Measurements from ENCODE around the gene PITRM1.
"Not testable (repeated sequence)": the region's sequence is repeated elsewhere in the genome, so short reads cannot be mapped to it uniquely, and the experiment has no call there.

Gene PITRM1, protein sequence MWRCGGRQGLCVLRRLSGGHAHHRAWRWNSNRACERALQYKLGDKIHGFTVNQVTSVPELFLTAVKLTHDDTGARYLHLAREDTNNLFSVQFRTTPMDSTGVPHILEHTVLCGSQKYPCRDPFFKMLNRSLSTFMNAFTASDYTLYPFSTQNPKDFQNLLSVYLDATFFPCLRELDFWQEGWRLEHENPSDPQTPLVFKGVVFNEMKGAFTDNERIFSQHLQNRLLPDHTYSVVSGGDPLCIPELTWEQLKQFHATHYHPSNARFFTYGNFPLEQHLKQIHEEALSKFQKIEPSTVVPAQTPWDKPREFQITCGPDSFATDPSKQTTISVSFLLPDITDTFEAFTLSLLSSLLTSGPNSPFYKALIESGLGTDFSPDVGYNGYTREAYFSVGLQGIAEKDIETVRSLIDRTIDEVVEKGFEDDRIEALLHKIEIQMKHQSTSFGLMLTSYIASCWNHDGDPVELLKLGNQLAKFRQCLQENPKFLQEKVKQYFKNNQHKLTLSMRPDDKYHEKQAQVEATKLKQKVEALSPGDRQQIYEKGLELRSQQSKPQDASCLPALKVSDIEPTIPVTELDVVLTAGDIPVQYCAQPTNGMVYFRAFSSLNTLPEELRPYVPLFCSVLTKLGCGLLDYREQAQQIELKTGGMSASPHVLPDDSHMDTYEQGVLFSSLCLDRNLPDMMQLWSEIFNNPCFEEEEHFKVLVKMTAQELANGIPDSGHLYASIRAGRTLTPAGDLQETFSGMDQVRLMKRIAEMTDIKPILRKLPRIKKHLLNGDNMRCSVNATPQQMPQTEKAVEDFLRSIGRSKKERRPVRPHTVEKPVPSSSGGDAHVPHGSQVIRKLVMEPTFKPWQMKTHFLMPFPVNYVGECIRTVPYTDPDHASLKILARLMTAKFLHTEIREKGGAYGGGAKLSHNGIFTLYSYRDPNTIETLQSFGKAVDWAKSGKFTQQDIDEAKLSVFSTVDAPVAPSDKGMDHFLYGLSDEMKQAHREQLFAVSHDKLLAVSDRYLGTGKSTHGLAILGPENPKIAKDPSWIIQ

DNA sequence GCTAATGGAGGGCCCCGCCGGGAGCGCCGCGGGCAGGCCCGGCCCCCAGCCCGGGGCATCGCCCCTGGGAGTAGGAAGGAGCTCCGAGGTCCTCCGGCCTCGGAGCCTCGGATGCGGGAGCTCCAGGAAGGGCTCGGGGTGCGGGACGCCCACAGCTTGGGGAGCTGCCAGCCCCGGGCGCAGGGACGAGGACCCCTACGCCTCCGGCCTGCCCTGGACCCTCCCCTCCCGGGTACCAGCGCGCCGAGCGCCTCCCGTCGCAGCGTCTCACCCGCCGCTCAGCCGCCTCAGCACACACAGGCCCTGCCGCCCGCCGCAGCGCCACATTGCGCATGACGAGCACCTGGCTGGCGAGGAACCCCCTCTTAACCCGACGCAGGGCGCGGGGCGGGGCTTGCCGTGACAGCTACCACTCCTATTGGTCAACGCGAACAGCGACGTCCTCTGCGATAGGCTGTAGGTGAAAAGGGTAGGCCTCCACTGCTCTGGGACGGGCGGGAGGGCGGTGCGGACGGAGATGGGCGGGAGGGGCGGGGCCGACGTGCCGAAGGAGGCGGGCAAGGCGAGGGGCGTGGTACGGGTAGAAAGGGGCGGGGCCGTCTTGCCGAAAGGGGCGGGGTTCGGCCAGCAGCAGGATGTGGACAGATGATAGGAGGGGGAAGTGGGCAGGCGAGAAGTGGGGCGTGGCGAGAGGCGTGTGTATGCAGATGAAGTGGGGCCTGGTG is at the start of gene PITRM1:
PITRM1 (minus strand) TSS at position 337 of the 725 bp plus-strand sequence; CDS start at position 327, 10 bp downstream.
- peak; percentile 96 for DNase-seq

DNA sequence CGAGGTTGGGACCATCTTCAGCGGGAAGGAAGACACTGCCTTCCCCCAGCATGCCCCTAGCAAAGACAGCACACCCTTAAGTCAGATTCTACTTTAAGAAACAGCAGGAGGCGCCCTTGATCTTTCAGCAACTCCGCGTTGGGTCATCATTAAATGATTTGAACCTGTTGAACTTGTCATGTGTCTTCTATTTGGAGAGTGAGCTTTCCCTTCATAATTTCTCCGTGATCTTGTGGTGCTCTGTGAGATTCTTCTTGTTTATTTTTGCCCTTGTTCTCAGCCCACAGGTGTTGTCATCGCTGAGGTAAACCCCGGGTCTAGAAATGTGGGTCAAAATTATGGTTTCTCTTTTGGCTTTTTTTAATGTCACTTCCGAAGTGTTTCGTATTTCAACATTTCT is 49.5 kb upstream of the PITRM1 start:
- DNase-seq = no peak

DNA sequence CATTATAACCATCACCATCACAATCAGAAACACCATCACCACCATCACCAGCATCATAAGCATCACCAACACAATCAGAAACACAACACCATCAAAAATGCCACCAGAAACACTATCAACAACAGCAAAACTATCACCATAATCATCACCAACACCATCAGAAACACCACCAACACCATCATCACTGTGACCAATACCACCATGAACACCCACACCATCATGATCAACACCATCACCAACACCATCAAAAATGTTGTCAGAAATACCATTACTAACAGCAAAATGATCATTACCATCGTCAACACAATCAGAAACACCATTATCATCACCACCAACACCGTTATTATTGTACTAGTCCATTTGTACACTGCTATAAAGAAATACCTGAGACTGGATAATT is 49.0 kb upstream of the PITRM1 start:
- DNase-seq = not testable (repeated sequence)

DNA sequence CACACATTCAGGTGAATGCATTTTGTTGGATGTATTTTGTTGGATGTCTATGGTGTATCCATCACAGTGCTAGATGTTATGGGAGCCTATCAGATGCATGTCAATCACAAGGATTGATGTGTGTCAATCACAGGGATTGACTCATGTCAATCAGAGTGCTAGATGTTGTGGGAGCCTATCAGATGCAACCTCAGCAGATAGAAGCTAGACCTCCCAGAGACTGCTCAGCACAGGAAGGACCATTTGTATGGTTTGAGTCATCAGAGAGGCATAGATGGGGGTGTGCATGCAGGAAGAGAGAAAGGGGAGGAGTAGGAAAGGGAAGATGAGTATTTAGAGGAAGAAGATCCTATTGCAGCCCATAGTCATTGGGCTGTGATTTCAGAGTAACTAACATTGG is 48.3 kb upstream of the PITRM1 start:
- no peak for DNase-seq

DNA sequence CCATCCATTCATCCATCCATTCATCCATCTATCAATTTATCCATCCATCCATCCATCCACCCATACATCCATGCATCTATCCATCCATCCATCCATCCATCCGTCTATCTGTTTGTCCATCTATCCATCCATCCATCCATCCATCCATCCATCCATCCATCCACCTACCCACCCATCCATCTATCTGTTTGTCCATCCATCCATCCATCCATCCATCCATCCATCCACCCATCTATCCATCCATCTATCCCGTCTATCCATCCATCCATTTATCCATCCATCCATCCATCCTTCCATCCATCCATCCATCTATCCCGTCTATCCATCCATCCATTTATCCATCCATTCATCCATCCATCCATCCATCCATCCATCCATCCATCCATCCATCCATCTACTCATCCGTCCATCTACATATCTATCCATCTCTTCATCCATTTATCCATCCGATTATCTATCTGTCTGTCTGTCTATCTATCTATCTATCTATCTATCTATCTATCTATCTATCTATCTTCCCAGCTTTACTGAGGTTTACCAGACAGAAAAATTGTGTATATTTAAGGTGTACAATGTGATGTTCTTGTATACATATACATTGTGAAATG is 46.5 kb upstream of the PITRM1 start:
- not testable (repeated sequence) for DNase-seq

DNA sequence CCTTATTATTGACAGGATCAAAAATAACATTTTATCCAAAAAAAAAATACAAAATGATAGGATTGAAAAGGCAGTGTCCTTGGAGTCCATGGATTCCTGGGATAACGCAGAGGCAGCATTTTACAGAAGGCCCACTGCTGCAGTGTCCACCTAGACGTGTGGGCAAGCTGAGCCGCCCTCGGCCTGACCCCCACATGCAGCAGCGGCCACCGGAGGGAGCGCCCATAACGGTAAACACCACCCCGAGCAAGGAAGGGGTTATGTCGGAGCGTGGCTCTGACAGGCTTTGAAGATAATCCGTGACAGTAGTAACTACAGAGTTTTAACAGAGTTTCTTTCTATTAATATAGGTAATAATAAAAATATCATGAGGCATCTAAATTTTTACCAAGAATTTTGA is 45.3 kb upstream of the PITRM1 start:
- no peak for DNase-seq

DNA sequence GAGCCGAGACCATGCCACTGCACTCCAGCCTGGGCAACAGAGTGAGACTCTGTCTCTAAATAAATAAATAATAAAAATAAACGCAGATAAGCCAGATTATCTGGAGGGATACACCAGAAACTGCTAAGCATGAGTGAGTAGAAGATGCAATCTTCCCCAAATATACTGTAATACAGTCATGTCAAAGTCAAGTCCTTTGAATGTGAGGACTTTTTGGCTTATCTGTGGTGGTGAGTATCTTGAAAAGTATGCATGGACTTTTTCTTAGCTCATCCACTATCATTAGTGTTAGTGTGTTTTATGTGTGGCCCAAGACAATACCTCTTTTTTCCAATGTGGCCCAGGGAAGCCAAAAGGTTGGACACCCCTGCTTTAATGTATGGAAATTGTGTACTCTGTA is 44.7 kb upstream of the PITRM1 start:
- no peak for DNase-seq

DNA sequence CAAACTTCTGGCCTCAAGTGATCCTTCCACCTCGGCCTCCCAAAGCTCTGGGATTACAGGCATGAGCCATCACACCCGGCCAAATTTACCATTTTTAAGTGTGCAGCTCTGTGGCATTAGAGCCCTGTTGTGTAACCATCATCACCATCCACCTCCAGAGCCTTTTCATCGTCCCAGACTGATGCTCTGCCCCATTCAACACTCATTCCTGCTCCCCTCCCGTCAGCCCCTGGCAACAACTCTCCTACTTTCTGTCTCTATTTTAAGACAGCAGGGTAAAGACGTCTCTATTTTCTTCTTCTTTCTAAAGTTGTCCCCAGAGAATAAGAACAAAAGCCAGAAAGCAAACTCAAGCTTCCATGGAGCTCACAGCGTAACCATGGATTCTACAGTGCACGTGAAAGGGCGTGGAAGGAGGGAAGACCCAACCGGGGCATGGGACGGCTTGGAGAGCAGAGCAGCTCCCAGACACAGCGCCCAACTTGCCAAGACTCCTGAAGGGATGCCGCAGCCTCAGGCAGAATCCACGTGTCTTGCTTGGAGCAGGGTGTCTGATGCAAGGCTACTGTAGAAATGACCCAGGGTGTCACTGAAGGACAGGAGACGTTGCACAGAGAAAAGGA is 42.7 kb upstream of the PITRM1 start:
- no peak for DNase-seq

DNA sequence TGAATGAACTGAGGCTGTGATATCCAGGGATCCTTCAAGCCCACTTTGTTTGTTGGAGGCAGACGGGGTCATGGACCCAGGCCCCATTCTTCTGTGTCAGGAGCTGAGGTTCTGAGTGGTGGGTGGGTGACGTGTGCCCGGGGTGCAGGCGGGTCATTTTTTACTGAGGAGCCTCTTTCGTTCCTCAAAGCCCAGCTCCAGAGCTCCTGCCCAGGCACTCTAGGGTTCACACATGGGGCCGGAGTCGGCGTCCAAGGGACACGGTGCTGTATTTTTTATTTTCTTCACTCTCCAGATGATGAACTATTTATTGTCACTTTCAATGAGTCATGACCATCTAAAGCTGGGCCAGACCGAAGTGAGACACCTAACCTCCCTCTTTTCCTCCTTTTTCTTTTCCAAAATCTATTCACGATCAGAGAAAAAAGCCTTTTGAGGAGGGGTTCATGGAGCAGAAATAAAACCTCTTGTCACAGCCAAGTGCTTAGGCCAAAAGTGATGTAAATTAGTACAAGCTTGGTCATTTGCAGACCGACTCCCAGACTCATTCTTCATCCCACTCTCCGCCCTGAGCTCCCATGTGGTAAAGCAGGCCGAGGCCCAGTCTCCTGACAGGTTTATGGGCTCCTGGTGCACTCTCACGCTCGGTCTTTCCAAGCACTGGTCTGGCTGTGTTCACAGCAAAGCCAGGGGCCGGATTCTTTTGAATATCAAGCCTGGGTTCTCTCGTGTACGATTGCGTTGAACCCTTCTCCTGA is 41.4 kb upstream of the PITRM1 start:
- DNase-seq = no peak

DNA sequence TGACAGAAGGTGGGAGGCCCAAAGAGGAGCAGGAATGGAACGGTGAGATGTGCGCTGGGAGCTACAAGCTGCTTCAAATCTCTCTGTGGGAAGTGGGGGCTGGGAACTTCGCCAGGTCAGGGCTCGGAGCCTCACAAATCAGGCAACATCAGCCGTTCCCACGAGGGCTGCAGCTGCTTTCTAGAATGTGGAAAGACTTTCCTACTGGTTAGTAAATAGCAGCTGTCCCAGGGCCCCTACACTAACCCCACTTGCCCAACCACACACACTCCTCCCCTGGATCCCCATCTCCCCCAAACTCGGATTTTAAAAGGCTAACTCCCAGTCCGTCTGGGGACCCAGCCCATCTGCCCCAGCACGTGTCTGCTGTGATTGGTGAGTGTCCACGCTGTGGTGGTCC is 40.6 kb upstream of the PITRM1 start:
- no peak for DNase-seq

DNA sequence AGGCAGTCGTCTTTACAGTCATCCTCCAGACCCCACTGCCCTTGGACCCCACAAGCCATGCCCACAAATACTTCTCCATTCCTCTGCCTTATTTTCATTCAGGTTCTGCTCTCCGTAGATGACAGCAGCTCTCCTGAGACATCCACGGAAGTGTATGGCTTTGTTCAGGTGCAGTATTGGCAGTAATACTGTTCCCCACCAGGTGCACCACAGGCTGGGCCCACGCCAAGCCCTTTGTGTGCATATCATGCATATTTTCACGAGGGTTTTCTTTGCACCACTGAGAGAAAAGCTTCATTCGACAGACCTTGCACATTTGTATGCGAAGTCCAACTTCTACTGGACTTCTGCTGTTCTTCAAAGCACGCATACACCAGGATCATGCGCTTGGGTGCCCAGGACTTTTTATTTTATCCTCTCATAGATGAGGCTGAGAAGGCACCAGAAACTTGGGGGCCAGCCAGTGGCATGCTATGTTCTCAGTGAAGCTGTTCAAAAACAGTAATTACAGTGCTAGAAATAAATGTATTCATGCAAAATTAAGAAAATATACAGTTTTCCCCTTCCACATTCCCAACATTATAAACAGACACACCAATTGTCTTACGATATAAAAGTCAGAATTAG is 37.8 kb upstream of the PITRM1 start:
- no peak for DNase-seq

DNA sequence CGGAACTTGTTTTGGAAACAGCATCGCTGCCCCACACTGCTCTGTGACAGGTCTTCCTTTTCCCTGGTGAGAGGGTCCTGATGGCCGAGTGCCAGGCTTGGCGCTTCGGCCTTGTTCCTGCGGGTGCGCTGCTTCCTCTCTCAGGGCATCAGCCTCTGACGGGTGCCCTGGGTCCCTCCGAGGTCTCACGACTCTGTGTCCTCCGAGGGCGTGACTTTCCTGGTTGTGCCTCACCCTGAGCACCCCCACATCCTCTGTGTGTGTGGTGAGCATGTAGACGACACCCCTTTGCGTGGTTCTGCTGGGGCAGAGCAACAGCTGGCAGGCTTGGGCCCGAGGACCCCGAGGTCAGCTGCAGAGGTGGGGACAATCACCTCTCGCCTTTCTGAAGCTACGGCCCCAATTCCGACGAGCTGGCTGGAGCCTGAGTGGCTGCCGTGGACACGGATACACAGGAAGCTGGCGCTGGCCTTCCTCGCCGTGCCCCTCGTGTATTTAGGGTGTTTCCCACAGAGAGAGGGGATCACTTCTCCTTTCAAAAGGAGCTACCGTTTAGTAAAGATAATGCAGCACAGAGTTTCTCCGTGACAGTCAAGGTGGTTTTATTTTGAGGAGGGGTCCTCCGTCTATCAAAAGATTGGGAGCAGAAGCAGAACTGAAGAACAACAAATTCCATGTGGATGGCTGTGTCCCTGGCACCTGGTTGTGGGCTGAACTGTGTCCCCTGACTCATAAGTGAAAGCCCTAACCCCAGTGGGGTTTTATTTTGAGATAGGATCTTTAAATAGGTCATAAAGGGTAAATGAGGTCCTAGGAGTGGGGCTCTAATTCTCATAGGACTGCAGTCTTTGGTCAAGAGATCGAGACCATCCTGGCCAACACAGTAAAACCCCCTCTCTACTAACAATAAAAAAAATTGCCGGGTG is 36.2 kb upstream of the PITRM1 start:
- no peak for DNase-seq

DNA sequence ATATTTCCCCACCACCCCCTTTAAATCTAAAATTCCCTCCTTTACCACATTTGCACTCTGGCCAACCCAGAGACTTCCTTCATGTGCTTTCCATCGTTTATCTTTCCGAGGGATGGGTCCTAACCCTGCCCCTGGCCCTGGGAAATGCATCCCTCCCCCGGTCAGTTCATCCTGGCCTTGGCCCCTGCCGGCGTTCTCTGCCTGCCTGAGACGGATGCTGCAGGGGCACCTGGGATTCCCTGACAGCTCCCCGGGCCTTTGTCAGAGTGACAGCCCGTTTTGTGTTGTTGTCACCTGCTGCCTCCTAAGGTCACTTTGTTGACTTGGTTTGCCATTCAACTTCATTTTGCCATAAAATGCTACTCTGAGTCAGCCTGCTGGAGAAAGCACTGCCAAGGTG is 34.8 kb upstream of the PITRM1 start:
- DNase-seq = no peak

DNA sequence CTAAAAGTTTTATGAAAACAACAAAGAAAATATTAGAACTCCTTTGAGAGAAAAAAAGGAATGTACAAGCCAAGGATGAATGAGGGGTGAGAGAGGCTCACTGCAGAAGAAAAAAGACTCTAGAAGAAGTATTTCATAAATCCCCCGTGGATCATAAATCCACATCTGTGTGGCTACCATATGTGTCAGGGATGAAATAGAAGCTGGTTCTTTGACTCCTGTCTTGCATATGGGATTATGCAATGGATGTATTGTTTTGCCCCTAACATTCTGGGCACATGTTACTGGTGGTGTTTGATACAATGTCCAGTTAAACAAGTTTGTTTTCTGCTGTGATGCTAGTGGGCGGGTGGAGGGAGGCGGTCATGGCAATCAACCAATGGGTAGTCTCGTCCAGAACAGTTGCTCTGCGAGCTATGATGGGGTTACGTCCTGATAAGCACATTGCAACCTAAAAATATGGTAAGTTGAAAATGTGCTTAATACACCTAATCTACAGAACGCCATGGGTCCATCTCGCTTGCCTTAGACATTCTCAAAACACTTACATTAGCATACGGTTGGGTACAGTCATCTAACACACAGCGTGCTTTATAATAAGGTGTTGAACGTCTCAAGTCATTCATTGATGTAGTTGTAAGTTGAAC is 34.1 kb upstream of the PITRM1 start:
- DNase-seq = no peak

DNA sequence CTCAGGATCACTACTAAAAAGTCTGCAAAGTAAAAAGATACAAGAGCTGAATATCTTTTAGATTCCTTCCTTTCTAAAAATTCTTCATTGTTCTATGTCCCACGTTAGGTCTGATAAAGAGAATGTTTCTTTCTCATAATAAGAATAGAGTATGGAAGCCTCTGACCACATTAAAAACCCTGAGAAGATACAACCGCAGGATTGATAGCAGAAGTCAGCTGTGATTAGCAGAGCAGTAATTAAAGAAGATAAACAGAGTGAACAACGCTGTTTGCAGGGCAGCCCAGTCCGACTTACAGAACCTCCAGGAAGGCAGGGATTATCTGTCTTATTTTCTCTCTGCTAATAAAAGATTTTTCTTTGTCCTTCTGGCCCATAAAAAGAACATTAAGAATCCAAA is 31.4 kb upstream of the PITRM1 start:
- no peak for DNase-seq

DNA sequence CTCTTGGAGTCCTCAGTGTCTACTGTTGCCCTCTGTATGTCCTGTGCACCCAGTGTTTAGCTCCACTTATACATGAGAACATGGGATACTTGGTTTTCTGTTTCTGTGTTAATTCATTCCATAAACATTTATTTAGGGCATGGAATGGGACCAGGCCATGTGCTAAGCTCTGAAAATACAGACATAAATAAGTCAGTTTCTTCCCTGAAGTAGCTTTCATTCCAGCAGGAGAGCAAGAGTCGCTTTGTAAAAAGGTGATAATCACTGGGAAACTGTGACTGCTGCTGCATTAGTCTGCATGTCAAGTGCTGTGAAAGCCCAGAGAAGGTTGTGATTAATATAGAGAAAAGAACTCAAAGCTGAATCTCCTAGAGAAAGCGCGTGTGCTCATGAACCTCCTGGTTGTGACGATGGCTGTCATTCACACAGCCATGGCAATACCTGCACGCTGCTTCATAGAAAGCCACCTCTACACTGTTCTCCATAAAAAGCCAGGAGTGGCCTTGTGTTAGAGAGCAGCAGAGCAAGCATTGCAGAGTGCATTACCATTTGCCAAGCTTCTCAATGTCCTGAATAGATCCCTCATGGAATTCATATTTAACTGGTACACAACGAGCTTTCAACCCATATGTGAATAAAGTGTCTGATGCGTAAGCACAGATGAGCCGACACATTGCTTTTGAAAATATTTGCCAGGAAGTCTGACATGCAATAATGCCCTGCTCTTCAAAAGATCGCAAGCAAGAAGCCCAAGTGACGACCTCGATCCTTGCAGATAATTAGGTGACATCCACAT is 30.6 kb upstream of the PITRM1 start:
- DNase-seq = no peak

DNA sequence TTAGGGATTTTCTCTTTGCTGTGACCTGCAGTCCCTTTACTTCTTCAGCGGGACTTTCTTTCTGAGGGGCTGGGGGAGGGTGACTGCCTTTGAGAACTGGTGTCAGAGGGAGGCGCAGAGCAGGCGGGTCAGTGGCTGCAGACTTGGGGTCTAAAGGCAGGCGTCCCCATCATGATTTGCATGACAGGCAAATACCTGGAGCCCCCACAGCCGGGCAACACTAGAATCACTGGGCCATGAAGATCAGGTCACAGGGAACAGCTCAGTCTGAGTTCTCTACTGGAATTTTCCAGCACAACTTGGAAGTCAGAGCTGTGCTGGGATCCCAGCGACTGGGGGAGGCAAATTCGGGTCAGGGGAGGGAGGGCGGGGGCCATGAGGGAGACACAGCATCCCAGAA is 29.2 kb upstream of the PITRM1 start:
- DNase-seq = no peak

DNA sequence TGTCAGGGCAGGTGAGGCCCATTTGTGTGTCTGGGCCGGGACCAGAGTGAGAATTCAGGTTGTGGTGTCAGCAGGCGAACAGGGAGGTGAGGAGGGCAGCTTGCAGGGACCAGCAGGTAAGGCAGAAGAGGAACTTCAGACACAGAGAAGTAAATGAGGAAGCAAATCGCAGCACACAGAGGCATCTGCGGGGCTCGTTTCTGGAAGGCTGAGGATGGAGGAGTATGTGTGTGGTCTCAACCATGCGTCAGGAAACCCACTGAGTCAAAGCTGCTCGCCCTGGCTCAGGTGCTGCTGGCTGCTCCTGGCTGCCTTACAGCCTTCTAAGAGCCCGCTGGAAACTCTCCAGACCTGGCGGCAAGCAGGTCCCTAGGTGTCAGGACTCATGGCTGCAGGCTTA is 26.9 kb upstream of the PITRM1 start:
- DNase-seq = no peak

Measured in NCI-H1436 treated with DMSO at 0.1 percent for 48 hours (cell line).